ENCODE results near the gene CHCHD3. TPM values are rescaled to one million over a fixed set of nuclear protein-coding genes. Genes with fewer than 3 reads are reported as not detected.
A peak's percentile ranks its signal among the peaks of the same experiment; 100 is the strongest.

CHCHD3 gene
- total RNA-seq, 2 donors from 2014 or later, result 88.3 to 154 TPM

GRCh38 chr7:133099633-133100286 lies 17.9 kb upstream of the CHCHD3 start:
- no peaks in the 10 kb centered on the region for H3K4me1 ChIP-seq
- H3K9me3 ChIP-seq, result no peaks in the 10 kb centered on the region
- no peaks in the 10 kb centered on the region for H3K36me3 ChIP-seq
- no peak for DNase-seq (ENCODE audit: low spot score)
- no peak overlapping the region for H3K4me3 ChIP-seq
- no peak for TF ChIP-seq CTCF (IDR thresholded peaks at IDR 0.05)
- no peaks in the 10 kb centered on the region for H3K27me3 ChIP-seq
- no peak overlapping the region for H3K27ac ChIP-seq

DNA sequence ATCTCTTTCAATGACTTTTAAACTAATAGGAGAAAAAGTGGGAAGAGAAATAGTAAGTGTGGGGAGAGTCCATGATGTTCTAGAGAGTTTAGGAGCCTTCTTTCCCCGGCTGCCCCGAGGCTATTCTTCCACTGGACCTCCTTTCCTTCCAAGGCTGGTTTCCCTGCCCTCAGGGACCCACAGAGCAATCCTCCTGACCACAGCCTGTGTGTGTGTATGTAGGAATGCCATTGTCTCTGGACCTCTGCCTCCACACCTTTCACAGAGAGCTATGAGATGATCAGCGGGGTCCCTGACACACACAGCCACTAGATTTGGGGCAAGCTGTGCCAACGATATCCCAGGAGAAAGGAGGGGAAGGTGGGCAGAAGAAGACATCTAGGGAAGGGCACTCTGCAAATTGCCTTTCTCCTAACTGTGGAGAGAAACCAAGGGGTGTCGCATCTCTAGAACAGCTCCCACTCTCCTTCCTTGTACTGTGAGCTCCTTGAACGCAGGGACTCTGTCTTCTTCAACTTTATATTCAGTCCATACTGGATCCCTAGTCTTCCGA lies 13.3 kb upstream of the CHCHD3 start:
- no peak for TF ChIP-seq CTCF (IDR thresholded peaks at IDR 0.05)
- DNase-seq (ENCODE audit: low spot score), result no peak
- H3K4me3 ChIP-seq, result no peak overlapping the region
- no peak overlapping the region for H3K27ac ChIP-seq
- no peaks in the 10 kb centered on the region for H3K4me1 ChIP-seq
- H3K9me3 ChIP-seq, result no peaks in the 10 kb centered on the region
- H3K27me3 ChIP-seq, result no peaks in the 10 kb centered on the region
- H3K36me3 ChIP-seq, result no peaks in the 10 kb centered on the region

GRCh38 chr7:133091943-133092464 lies 10.1 kb upstream of the CHCHD3 start:
- Histone ChIP-seq H3K4me1 (no peaks in the 10 kb centered on the region), H3K27me3 (no peaks in the 10 kb centered on the region), H3K36me3 (no peaks in the 10 kb centered on the region), H3K4me3 (no peak overlapping the region), H3K9me3 (no peaks in the 10 kb centered on the region), H3K27ac (no peak overlapping the region)
- DNase-seq (ENCODE audit: low spot score), result no peak
- TF ChIP-seq CTCF (IDR thresholded peaks at IDR 0.05), result no peak

GRCh38 chr7:133082390-133082766 lies 488 bp upstream of the CHCHD3 start:
- Histone ChIP-seq H3K36me3 (no peaks in the 10 kb centered on the region), H3K4me3 (peak overlapping the region in 1 of 2 donors; percentile 94), H3K9me3 (no peaks in the 10 kb centered on the region), H3K27me3 (no peaks in the 10 kb centered on the region), H3K27ac (no peak overlapping the region), H3K4me1 (peaks cover 0 to 21% of the 10 kb centered on the region in 2 donors)
- no peak for TF ChIP-seq CTCF (IDR thresholded peaks at IDR 0.05)
- DNase-seq (ENCODE audit: low spot score), result no peak

GRCh38 chr7:133081119-133081598 lies 731 bp downstream of the CHCHD3 start:
- no peak for DNase-seq (ENCODE audit: low spot score)
- H3K36me3 ChIP-seq, result no peaks in the 10 kb centered on the region
- no peaks in the 10 kb centered on the region for H3K9me3 ChIP-seq
- no peaks in the 10 kb centered on the region for H3K27me3 ChIP-seq
- peak overlapping the region; percentile 87 to 94 for H3K4me3 ChIP-seq
- peaks cover 0 to 32% of the 10 kb centered on the region in 2 donors for H3K4me1 ChIP-seq
- H3K27ac ChIP-seq, result peak overlapping the region; percentile 87 to 90
- TF ChIP-seq CTCF (IDR thresholded peaks at IDR 0.05), result no peak
